ENCODE data around the gene PROSER2. TPM values are rescaled to one million over a fixed set of nuclear protein-coding genes. Genes with fewer than 3 reads are reported as not detected.

PROSER2 gene
- total RNA-seq, 3 donors from 2014 or later (not counting 1 experiment from before 2014, with no cell fraction given), result 0.70 to 1.9 (median 1.1) TPM

- intact Hi-C loops (cut with micrococcal nuclease), result no loop called here
- peaks cover 4% of the 10 kb centered on the region for H3K4me1 ChIP-seq (ENCODE audit: control insufficient read depth, insufficient read depth, low read length)
- H3K4me1 Mint-ChIP-seq, result peaks cover 0 to 5% of the 10 kb centered on the region in 2 donors
- H3K9me3 ChIP-seq (ENCODE audit: control insufficient read depth, insufficient read depth, low read length), result no peaks in the 10 kb centered on the region
- H3K27ac ChIP-seq (ENCODE audit: low read length), result no peak overlapping the region
- H3K27ac Mint-ChIP-seq, result no peak overlapping the region
- no peak overlapping the region for H3K4me3 Mint-ChIP-seq
- ATAC-seq (no peak), DNase-seq (no peak)
- H3K4me3 ChIP-seq (ENCODE audit: low read length), result no peak overlapping the region
- H3K27me3 Mint-ChIP-seq (ENCODE audit: low read depth in 2 of 2), result peaks cover 0 to 3% of the 10 kb centered on the region in 2 donors
- no peaks in the 10 kb centered on the region for H3K36me3 ChIP-seq (ENCODE audit: control insufficient read depth, insufficient read depth, low read length)
- 86% methylated on average over 10 of the region's 10 CpGs for WGBS (ENCODE audit: insufficient coverage)
- no peaks in the 10 kb centered on the region for H3K36me3 Mint-ChIP-seq
- TF ChIP-seq CTCF (IDR thresholded peaks at IDR 0.05), result no peak
- H3K27me3 ChIP-seq (ENCODE audit: control insufficient read depth, insufficient read depth, low read length), result no peaks in the 10 kb centered on the region
- no peaks in the 10 kb centered on the region for H3K9me3 Mint-ChIP-seq
These were observed 85.4 kb downstream of the PROSER2 start for GRCh38 chr10:11908536-11908935.

- Mint-ChIP-seq H3K9me3 (no peaks in the 10 kb centered on the region), H3K36me3 (no peaks in the 10 kb centered on the region), H3K4me1 (peaks cover 0 to 5% of the 10 kb centered on the region in 2 donors), H3K27ac (no peak overlapping the region), H3K27me3 (ENCODE audit: low read depth in 2 of 2) (peaks cover 0 to 3% of the 10 kb centered on the region in 2 donors), H3K4me3 (no peak overlapping the region)
- no peak overlapping the region for H3K27ac ChIP-seq (ENCODE audit: low read length)
- H3K4me3 ChIP-seq (ENCODE audit: low read length), result no peak overlapping the region
- ATAC-seq, result no peak
- H3K4me1 ChIP-seq (ENCODE audit: control insufficient read depth, insufficient read depth, low read length), result peaks cover 4% of the 10 kb centered on the region
- intact Hi-C loops (cut with micrococcal nuclease), result no loop called here
- DNase-seq, result no peak
- no peak for TF ChIP-seq CTCF (IDR thresholded peaks at IDR 0.05)
- 95% methylated on average over 11 of the region's 11 CpGs for WGBS (ENCODE audit: insufficient coverage)
- H3K9me3 ChIP-seq (ENCODE audit: control insufficient read depth, insufficient read depth, low read length), result no peaks in the 10 kb centered on the region
- no peaks in the 10 kb centered on the region for H3K36me3 ChIP-seq (ENCODE audit: control insufficient read depth, insufficient read depth, low read length)
- no peaks in the 10 kb centered on the region for H3K27me3 ChIP-seq (ENCODE audit: control insufficient read depth, insufficient read depth, low read length)
These were observed 85.8 kb downstream of the PROSER2 start for GRCh38 chr10:11908991-11909390.

- H3K4me3 ChIP-seq (ENCODE audit: low read length), result no peak overlapping the region
- DNase-seq, result no peak
- peaks cover 0 to 5% of the 10 kb centered on the region in 2 donors for H3K4me1 Mint-ChIP-seq
- ATAC-seq, result no peak
- peaks cover 0 to 3% of the 10 kb centered on the region in 2 donors for H3K27me3 Mint-ChIP-seq (ENCODE audit: low read depth in 2 of 2)
- TF ChIP-seq CTCF (IDR thresholded peaks at IDR 0.05), result no peak
- no peaks in the 10 kb centered on the region for H3K36me3 Mint-ChIP-seq
- 88% methylated on average over 10 of the region's 10 CpGs for WGBS (ENCODE audit: insufficient coverage)
- peaks cover 4% of the 10 kb centered on the region for H3K4me1 ChIP-seq (ENCODE audit: control insufficient read depth, insufficient read depth, low read length)
- no peaks in the 10 kb centered on the region for H3K27me3 ChIP-seq (ENCODE audit: control insufficient read depth, insufficient read depth, low read length)
- H3K27ac ChIP-seq (ENCODE audit: low read length), result no peak overlapping the region
- H3K9me3 Mint-ChIP-seq, result no peaks in the 10 kb centered on the region
- H3K9me3 ChIP-seq (ENCODE audit: control insufficient read depth, insufficient read depth, low read length), result no peaks in the 10 kb centered on the region
- intact Hi-C loops (cut with micrococcal nuclease), result no loop called here
- no peak overlapping the region for H3K4me3 Mint-ChIP-seq
- H3K36me3 ChIP-seq (ENCODE audit: control insufficient read depth, insufficient read depth, low read length), result no peaks in the 10 kb centered on the region
- H3K27ac Mint-ChIP-seq, result no peak overlapping the region
These were observed 86.5 kb downstream of the PROSER2 start for GRCh38 chr10:11909618-11910017.

- Histone ChIP-seq H3K27ac (ENCODE audit: low read length) (no peak overlapping the region), H3K4me3 (ENCODE audit: low read length) (no peak overlapping the region), H3K27me3 (ENCODE audit: control insufficient read depth, insufficient read depth, low read length) (no peaks in the 10 kb centered on the region), H3K4me1 (ENCODE audit: control insufficient read depth, insufficient read depth, low read length) (peaks cover 4% of the 10 kb centered on the region), H3K9me3 (ENCODE audit: control insufficient read depth, insufficient read depth, low read length) (no peaks in the 10 kb centered on the region), H3K36me3 (ENCODE audit: control insufficient read depth, insufficient read depth, low read length) (no peaks in the 10 kb centered on the region)
- DNase-seq (no peak), ATAC-seq (no peak)
- Mint-ChIP-seq H3K4me3 (no peak overlapping the region), H3K36me3 (no peaks in the 10 kb centered on the region), H3K9me3 (no peaks in the 10 kb centered on the region), H3K27ac (no peak overlapping the region), H3K27me3 (ENCODE audit: low read depth in 2 of 2) (peaks cover 0 to 3% of the 10 kb centered on the region in 2 donors), H3K4me1 (peaks cover 0 to 5% of the 10 kb centered on the region in 2 donors)
- intact Hi-C loops (cut with micrococcal nuclease), result no loop called here
- WGBS (ENCODE audit: insufficient coverage), result 86% methylated on average over 10 of the region's 10 CpGs
- no peak for TF ChIP-seq CTCF (IDR thresholded peaks at IDR 0.05)
These were observed 86.9 kb downstream of the PROSER2 start for GRCh38 chr10:11910102-11910501.
